HepG2 (cell line): ENCODE data around the gene PHYHIPL. TPM values are rescaled to one million over a fixed set of nuclear protein-coding genes. Genes with fewer than 3 reads are reported as not detected.
A peak's percentile ranks its signal among the peaks of the same experiment; 100 is the strongest.

Source experiments
- ATF7 ChIP-seq, 2 experiments: fragments of 450-650 bp in 1 of 2; sonication (generic) in 1 of 2; formaldehyde crosslinking in 1 of 2; IDR thresholded peaks; 2 replicates each; pipeline versions ENCODE4 v1.4.0 to v1.6.1; 2016 to 2020; ENCODE audit warnings: antibody characterized with exemption in 1 of 2, mild to moderate bottlenecking in 1 of 2, missing genetic modification reagents in 1 of 2
- DR1 ChIP-seq: sonication (generic); formaldehyde crosslinking; IDR thresholded peaks from 2 replicates; pipeline ENCODE4 v1.8.0; 2021; ENCODE audit warnings: mild to moderate bottlenecking, missing genetic modification reagents, inconsistent platforms
- ELF1 ChIP-seq: sonication (generic); formaldehyde crosslinking; IDR thresholded peaks from 2 replicates; pipeline ENCODE4 v1.4.0; 2020; ENCODE audit warnings: missing genetic modification reagents
- ETV5 ChIP-seq: IDR thresholded peaks from 2 replicates; pipeline ENCODE4 v1.6.1; 2018; ENCODE audit warnings: missing biosample characterization, missing genetic modification reagents, inconsistent platforms, borderline replicate concordance
- FOSL1 ChIP-seq: sonication (generic); formaldehyde crosslinking; IDR thresholded peaks from 2 replicates; pipeline ENCODE4 v1.9.0; 2021; ENCODE audit warnings: missing genetic modification reagents, borderline replicate concordance
- IKZF1 ChIP-seq: fragments of 450-650 bp; IDR thresholded peaks from 2 replicates; pipeline ENCODE4 v1.7.1; 2016
- MIXL1 ChIP-seq: IDR thresholded peaks from 2 replicates; pipeline ENCODE4 v1.6.1; 2016
- MTA3 ChIP-seq: sonication (generic); formaldehyde crosslinking; IDR thresholded peaks from 2 replicates; pipeline ENCODE4 v1.4.0; 2020; ENCODE audit warnings: missing genetic modification reagents
- NFIB ChIP-seq: sonication (generic); formaldehyde crosslinking; IDR thresholded peaks from 2 replicates; pipeline ENCODE4 v1.9.0; 2021; ENCODE audit warnings: missing genetic modification reagents, mild to moderate bottlenecking, borderline replicate concordance
- NR3C1 ChIP-seq: sonication (generic); formaldehyde crosslinking; IDR thresholded peaks from 2 replicates; pipeline ENCODE4 v1.4.0; 2020; ENCODE audit warnings: missing genetic modification reagents
- PRMT3 ChIP-seq: sonication (generic); formaldehyde crosslinking; IDR thresholded peaks from 2 replicates; pipeline ENCODE4 v1.8.1; 2022; ENCODE audit warnings: low read depth, mild to moderate bottlenecking, moderate library complexity, missing genetic modification reagents, borderline replicate concordance
- SIX4 ChIP-seq: sonication (generic); formaldehyde crosslinking; IDR thresholded peaks from 2 replicates; pipeline ENCODE4 v1.4.0; 2020; ENCODE audit warnings: missing genetic modification reagents
- ZBTB3 ChIP-seq: sonication (generic); formaldehyde crosslinking; IDR thresholded peaks from 2 replicates; pipeline ENCODE4 v1.4.0; 2020; ENCODE audit warnings: low read depth, mild to moderate bottlenecking, moderate library complexity, missing genetic modification reagents, borderline replicate concordance
- ZC3H4 ChIP-seq: sonication (generic); formaldehyde crosslinking; IDR thresholded peaks from 2 replicates; pipeline ENCODE4 v1.4.0; 2020; ENCODE audit warnings: missing genetic modification reagents, borderline replicate concordance
- ZNF138 ChIP-seq: sonication (generic); formaldehyde crosslinking; IDR thresholded peaks from 2 replicates; pipeline ENCODE4 v1.5.0; 2020; ENCODE audit warnings: mild to moderate bottlenecking, low read depth, missing genetic modification reagents
- ZNF20 ChIP-seq: sonication (generic); formaldehyde crosslinking; IDR thresholded peaks from 2 replicates; pipeline ENCODE4 v1.4.0; 2020; ENCODE audit warnings: mild to moderate bottlenecking, moderate library complexity, missing genetic modification reagents
- ZNF274 ChIP-seq: sonication (generic); formaldehyde crosslinking; IDR thresholded peaks from 2 replicates; pipeline ENCODE4 v1.5.1; 2020; ENCODE audit warnings: mild to moderate bottlenecking, missing genetic modification reagents
- ZNF780A ChIP-seq: sonication (generic); formaldehyde crosslinking; IDR thresholded peaks from 2 replicates; pipeline ENCODE4 v1.8.0; 2022; ENCODE audit warnings: mild to moderate bottlenecking, missing genetic modification reagents, moderate library complexity
- polyA plus RNA-seq, 8 experiments: library from polyadenylated mRNA; depleted of rRNA in 3 of 8; stranded (reverse) in 7 of 8; unstranded in 1 of 8; fragments of >200 nt; fragmentation: Illumina TruSeq in 4 of 8; extraction: Trizol in 4 of 8; gene quantifications; 2 replicates each; pipeline versions ENCODE4 v1.2.1 to v1.2.3, GENCODE V29; 2011 to 2016; ENCODE audit warnings: low read depth in 4 of 8, missing spikeins in 1 of 8, mixed read lengths in 1 of 8; ENCODE audit not compliant: insufficient read depth in 1 of 8
- total RNA-seq, 5 experiments: library from RNA; depleted of rRNA; stranded (reverse); fragments of >200 nt; fragmentation: Illumina TruSeq; extraction: Trizol; gene quantifications; 2 replicates each; pipeline ENCODE4 v1.2.3, GENCODE V29; 2016; ENCODE audit warnings: low read depth in 1 of 5
- TF ChIP-seq, protein P1 (sequence below): sonication (generic); formaldehyde crosslinking; IDR thresholded peaks from 2 replicates; pipeline ENCODE4 v1.9.0; 2022; ENCODE audit warnings: low read depth, missing genetic modification reagents
- TF ChIP-seq, protein P2 (sequence below): sonication (generic); formaldehyde crosslinking; IDR thresholded peaks from 2 replicates; pipeline ENCODE4 v1.4.0; 2020; ENCODE audit warnings: missing genetic modification reagents
- TF ChIP-seq, protein P3 (sequence below): sonication (generic); formaldehyde crosslinking; IDR thresholded peaks from 2 replicates; pipeline ENCODE4 v1.4.0; 2020; ENCODE audit warnings: missing genetic modification reagents, borderline replicate concordance
- TF ChIP-seq, protein P4 (sequence below): sonication (generic); formaldehyde crosslinking; IDR thresholded peaks from 2 replicates; pipeline ENCODE4 v1.8.0; 2022; ENCODE audit warnings: low read depth, missing genetic modification reagents

Gene PHYHIPL
- total and polyA plus RNA-seq, 2 of the 13 experiments (the other 11 are each of a cell fraction or from before 2014, with no cell fraction given), result 40.6 to 78.5 TPM

GRCh38 chr10:59176241-59177030 is at the start of gene PHYHIPL (continued):
- TF ChIP-seq ZNF274 (CRISPR knock-in tag), result peak; percentile 91
- no peak for TF ChIP-seq IKZF1
- TF ChIP-seq ZNF138 (CRISPR knock-in tag), result no peak; the same call in 1 of the 2 replicates
- no peak for TF ChIP-seq PRMT3 (CRISPR knock-in tag)
- TF ChIP-seq NFIB (CRISPR knock-in tag), result no peak
- TF ChIP-seq SIX4, result no peak
- no peak; the same call in 1 of the 2 replicates for TF ChIP-seq ETV5 (CRISPR knock-in tag)
- no peak for TF ChIP-seq NR3C1 (CRISPR knock-in tag)
- no peak for TF ChIP-seq ATF7 (IDR thresholded peaks at IDR 0.05)
- TF ChIP-seq ATF7 (CRISPR knock-in tag; IDR thresholded peaks at IDR 0.05), result peak; percentile 29; the same call in 1 of the 2 replicates
- TF ChIP-seq MIXL1 (CRISPR knock-in tag), result peak; percentile 49; the same call in 1 of the 2 replicates
- TF ChIP-seq ZC3H4 (CRISPR knock-in tag), result 0 out of 2 replicates have a peak, but pooled peaks have one; percentile 70
- no peak for TF ChIP-seq ZNF20 (CRISPR knock-in tag)
- TF ChIP-seq ELF1 (CRISPR knock-in tag), result 0 out of 2 replicates have a peak, but pooled peaks have one; percentile 6
- TF ChIP-seq ZBTB3 (CRISPR knock-in tag), result no peak; the same call in 1 of the 2 replicates
- TF ChIP-seq FOSL1 (CRISPR knock-in tag), result no peak
- TF ChIP-seq, protein P1, sequence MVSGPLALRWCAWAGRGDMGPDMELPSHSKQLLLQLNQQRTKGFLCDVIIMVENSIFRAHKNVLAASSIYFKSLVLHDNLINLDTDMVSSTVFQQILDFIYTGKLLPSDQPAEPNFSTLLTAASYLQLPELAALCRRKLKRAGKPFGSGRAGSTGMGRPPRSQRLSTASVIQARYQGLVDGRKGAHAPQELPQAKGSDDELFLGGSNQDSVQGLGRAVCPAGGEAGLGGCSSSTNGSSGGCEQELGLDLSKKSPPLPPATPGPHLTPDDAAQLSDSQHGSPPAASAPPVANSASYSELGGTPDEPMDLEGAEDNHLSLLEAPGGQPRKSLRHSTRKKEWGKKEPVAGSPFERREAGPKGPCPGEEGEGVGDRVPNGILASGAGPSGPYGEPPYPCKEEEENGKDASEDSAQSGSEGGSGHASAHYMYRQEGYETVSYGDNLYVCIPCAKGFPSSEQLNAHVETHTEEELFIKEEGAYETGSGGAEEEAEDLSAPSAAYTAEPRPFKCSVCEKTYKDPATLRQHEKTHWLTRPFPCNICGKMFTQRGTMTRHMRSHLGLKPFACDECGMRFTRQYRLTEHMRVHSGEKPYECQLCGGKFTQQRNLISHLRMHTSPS (CRISPR knock-in tag), result peak; percentile 19; the same call in 1 of the 2 replicates
- TF ChIP-seq, protein P2, sequence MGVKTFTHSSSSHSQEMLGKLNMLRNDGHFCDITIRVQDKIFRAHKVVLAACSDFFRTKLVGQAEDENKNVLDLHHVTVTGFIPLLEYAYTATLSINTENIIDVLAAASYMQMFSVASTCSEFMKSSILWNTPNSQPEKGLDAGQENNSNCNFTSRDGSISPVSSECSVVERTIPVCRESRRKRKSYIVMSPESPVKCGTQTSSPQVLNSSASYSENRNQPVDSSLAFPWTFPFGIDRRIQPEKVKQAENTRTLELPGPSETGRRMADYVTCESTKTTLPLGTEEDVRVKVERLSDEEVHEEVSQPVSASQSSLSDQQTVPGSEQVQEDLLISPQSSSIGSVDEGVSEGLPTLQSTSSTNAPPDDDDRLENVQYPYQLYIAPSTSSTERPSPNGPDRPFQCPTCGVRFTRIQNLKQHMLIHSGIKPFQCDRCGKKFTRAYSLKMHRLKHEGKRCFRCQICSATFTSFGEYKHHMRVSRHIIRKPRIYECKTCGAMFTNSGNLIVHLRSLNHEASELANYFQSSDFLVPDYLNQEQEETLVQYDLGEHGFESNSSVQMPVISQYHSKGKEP (CRISPR knock-in tag), result no peak
- TF ChIP-seq, protein P3, sequence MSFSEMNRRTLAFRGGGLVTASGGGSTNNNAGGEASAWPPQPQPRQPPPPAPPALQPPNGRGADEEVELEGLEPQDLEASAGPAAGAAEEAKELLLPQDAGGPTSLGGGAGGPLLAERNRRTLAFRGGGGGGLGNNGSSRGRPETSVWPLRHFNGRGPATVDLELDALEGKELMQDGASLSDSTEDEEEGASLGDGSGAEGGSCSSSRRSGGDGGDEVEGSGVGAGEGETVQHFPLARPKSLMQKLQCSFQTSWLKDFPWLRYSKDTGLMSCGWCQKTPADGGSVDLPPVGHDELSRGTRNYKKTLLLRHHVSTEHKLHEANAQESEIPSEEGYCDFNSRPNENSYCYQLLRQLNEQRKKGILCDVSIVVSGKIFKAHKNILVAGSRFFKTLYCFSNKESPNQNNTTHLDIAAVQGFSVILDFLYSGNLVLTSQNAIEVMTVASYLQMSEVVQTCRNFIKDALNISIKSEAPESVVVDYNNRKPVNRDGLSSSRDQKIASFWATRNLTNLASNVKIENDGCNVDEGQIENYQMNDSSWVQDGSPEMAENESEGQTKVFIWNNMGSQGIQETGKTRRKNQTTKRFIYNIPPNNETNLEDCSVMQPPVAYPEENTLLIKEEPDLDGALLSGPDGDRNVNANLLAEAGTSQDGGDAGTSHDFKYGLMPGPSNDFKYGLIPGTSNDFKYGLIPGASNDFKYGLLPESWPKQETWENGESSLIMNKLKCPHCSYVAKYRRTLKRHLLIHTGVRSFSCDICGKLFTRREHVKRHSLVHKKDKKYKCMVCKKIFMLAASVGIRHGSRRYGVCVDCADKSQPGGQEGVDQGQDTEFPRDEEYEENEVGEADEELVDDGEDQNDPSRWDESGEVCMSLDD, result no peak
- no peak for TF ChIP-seq MTA3 (CRISPR knock-in tag)
- TF ChIP-seq, protein P4, sequence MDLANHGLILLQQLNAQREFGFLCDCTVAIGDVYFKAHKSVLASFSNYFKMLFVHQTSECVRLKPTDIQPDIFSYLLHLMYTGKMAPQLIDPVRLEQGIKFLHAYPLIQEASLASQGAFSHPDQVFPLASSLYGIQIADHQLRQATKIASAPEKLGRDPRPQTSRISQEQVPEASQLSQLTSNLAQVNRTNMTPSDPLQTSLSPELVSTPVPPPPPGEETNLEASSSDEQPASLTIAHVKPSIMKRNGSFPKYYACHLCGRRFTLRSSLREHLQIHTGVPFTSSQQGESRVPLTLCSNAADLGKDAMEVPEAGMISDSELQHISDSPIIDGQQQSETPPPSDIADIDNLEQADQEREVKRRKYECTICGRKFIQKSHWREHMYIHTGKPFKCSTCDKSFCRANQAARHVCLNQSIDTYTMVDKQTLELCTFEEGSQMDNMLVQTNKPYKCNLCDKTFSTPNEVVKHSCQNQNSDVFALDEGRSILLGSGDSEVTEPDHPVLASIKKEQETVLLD (CRISPR knock-in tag), result no peak
- TF ChIP-seq DR1, result peak; percentile 54; the same call in 1 of the 2 replicates
- peak; percentile 84 for TF ChIP-seq ZNF780A (CRISPR knock-in tag)
